Gastroesophageal sphincter (tissue), 3 donors: ENCODE data around the gene OR7A5.

Experiments
- EP300 ChIP-seq: sonication (generic); formaldehyde crosslinking; IDR thresholded peaks from one replicate; pipeline ENCODE4 v1.6.1; 2017; ENCODE audit warnings: antibody characterized with exemption, mild to moderate bottlenecking
- POLR2A ChIP-seq, 2 donors: fragments of 450-650 bp; IDR thresholded peaks; one replicate each; pipeline ENCODE4 v1.6.1; 2017; ENCODE audit warnings: antibody characterized with exemption in 2 of 2, mild to moderate bottlenecking in 2 of 2, moderate library complexity in 1 of 2
- POLR2AphosphoS5 ChIP-seq: sonication (generic); formaldehyde crosslinking; IDR thresholded peaks from one replicate; pipeline ENCODE4 v1.6.1; 2017; ENCODE audit warnings: antibody characterized with exemption
- TF ChIP-seq, protein P1 (sequence below), 4 experiments: fragments of 200-600 bp in 2 of 4; fragments of 450-650 bp in 2 of 4; sonication (generic) in 1 of 4; IDR thresholded peaks; one replicate each; pipeline ENCODE4 v1.5.1; 2017 to 2019; ENCODE audit warnings: antibody characterized with exemption in 4 of 4, mild to moderate bottlenecking in 2 of 4, moderate library complexity in 2 of 4

DNA sequence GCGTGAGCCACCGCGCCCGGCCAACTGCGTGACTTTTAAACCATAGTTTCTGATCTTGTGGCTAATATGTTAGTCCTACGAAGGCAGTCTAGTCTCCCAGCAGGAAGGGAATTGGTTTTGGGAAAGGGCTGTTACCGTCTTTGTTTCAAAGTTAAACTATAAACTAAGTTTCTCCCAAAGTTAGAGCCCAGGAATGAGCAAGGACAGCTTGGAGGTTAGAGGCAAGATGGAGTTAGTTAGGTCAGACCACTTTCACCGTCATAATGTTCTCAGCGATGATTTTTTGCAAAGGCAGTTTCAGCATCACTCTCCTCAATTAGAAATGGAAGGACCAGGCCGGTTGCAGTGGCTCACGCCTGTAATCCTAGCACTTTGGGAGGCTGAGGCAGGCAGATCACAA lies 39.0 kb downstream of the OR7A5 start:
- TF ChIP-seq, protein P1, sequence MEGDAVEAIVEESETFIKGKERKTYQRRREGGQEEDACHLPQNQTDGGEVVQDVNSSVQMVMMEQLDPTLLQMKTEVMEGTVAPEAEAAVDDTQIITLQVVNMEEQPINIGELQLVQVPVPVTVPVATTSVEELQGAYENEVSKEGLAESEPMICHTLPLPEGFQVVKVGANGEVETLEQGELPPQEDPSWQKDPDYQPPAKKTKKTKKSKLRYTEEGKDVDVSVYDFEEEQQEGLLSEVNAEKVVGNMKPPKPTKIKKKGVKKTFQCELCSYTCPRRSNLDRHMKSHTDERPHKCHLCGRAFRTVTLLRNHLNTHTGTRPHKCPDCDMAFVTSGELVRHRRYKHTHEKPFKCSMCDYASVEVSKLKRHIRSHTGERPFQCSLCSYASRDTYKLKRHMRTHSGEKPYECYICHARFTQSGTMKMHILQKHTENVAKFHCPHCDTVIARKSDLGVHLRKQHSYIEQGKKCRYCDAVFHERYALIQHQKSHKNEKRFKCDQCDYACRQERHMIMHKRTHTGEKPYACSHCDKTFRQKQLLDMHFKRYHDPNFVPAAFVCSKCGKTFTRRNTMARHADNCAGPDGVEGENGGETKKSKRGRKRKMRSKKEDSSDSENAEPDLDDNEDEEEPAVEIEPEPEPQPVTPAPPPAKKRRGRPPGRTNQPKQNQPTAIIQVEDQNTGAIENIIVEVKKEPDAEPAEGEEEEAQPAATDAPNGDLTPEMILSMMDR (IDR thresholded peaks at IDR 0.05), result no peak
- TF ChIP-seq EP300 (no peak), POLR2AphosphoS5 (no peak), POLR2A (IDR thresholded peaks at IDR 0.05) (no peak)
